ENCODE data around the gene PCBD2. TPM values are rescaled to one million over a fixed set of nuclear protein-coding genes. Genes with fewer than 3 reads are reported as not detected.

PCBD2 gene
- total and polyA plus RNA-seq, 2 of the 4 experiments (the other 2 are of a cell fraction) = 2.2 to 2.7 TPM

- ATAC-seq (ENCODE audit: low read depth) (no peak), DNase-seq (peak; percentile 48)
- H3K4me2 ChIP-seq (ENCODE audit: low read depth, low read length) = no peak overlapping the region
- peaks cover 6 to 15% of the 10 kb centered on the region in 2 experiments; a peak in 3 of 4 replicates for H3K79me1 ChIP-seq (ENCODE audit: low read depth in 1 of 2, low read length in 2 of 2)
- H3K9ac ChIP-seq (ENCODE audit: low read depth, low read length) = no peak overlapping the region
- no peak overlapping the region for H4K5ac ChIP-seq (ENCODE audit: low read depth, low read length)
- no peak overlapping the region for H2BK120ac ChIP-seq (ENCODE audit: low read depth, low read length)
- H2AFZ ChIP-seq (replicated peaks; ENCODE audit: low read length, poor library complexity) = no peak overlapping the region
- H2BK15ac ChIP-seq (ENCODE audit: low read depth, low read length) = no peak overlapping the region
- ChIA-PET CTCF (no interaction called here), POLR2A (ENCODE audit: unreplicated experiment) (no interaction called here)
- no peaks in the 10 kb centered on the region for H3K9me1 ChIP-seq (ENCODE audit: insufficient read depth, low read length)
- no peak overlapping the region for H3K23ac ChIP-seq (ENCODE audit: low read depth, low read length)
- H3K27ac ChIP-seq (ENCODE audit: insufficient read depth, low read length) = no peak overlapping the region
- H2BK5ac ChIP-seq (ENCODE audit: low read depth, low read length, poor library complexity, severe bottlenecking) = no peak overlapping the region
- no peak overlapping the region for H2AK5ac ChIP-seq (ENCODE audit: low read depth, low read length)
- WGBS, 2 experiments (ENCODE audit: extremely low coverage in 2 of 2, insufficient read length in 1 of 2) = 83% methylated on average over 4 of the region's 10 CpGs; no CpG with 5 or more reads in 1 of the 2 experiments
- H4K20me1 ChIP-seq (ENCODE audit: insufficient read depth, low read length) = peaks cover 3% of the 10 kb centered on the region; the same call in 1 of the 2 replicates
- H2BK20ac ChIP-seq (ENCODE audit: low read depth, low read length) = no peak overlapping the region
- no peak overlapping the region for H3K4ac ChIP-seq (ENCODE audit: low read depth, low read length)
- in situ Hi-C loops (cut with MboI; ENCODE audit: low sequenced_read_pairs) = no loop called here
- no peak overlapping the region for H3K4me3 ChIP-seq (ENCODE audit: insufficient read depth, low read depth, low read length)
- H4K91ac ChIP-seq (ENCODE audit: insufficient read depth, low read depth, low read length) = no peak overlapping the region
- TF ChIP-seq SMC3 (IDR thresholded peaks at IDR 0.05; ENCODE audit: low read depth, low read length) (no peak), CHD1 (IDR thresholded peaks at IDR 0.05; ENCODE audit: low read depth, low read length) (no peak), RCOR1 (IDR thresholded peaks at IDR 0.05; ENCODE audit: insufficient replicate concordance, low read length) (no peak), USF2 (IDR thresholded peaks at IDR 0.05; ENCODE audit: low read depth, low read length) (no peak), NFE2L2 (IDR thresholded peaks at IDR 0.05; ENCODE audit: low read depth, low read length) (no peak), CEBPB (IDR thresholded peaks at IDR 0.05; ENCODE audit: low read depth, low read length) (no peak), MXI1 (IDR thresholded peaks at IDR 0.05; ENCODE audit: borderline replicate concordance, low read depth, low read length) (no peak), RFX5 (IDR thresholded peaks at IDR 0.05; ENCODE audit: low read depth, low read length) (no peak), BHLHE40 (IDR thresholded peaks at IDR 0.05; ENCODE audit: low read depth, low read length) (no peak), CTCF (conservative IDR thresholded peaks at IDR 0.05; ENCODE audit: low read depth, low read length) (no peak)
- no peaks in the 10 kb centered on the region for H3K4me1 ChIP-seq (ENCODE audit: control insufficient read depth, insufficient read depth, low read length)
- no peaks in the 10 kb centered on the region for H3K27me3 ChIP-seq (ENCODE audit: control insufficient read depth, insufficient read depth, low read length)
- H3K36me3 ChIP-seq (ENCODE audit: control insufficient read depth, insufficient read depth, low read length) = peaks cover 8% of the 10 kb centered on the region
- no peak overlapping the region for H2AK9ac ChIP-seq (replicated peaks; ENCODE audit: low read depth, low read length, poor library complexity)
- H3K18ac ChIP-seq (ENCODE audit: low read depth, low read length) = no peak overlapping the region
- H3K14ac ChIP-seq (replicated peaks; ENCODE audit: low read depth, low read length) = no peak overlapping the region
- dilution Hi-C loops (cut with HindIII; ENCODE audit: low sequenced_read_pairs, unreplicated experiment) = no loop called here
- no TSS peak for BruUV-seq (replicated peaks)
- no peak overlapping the region for H4K8ac ChIP-seq (ENCODE audit: low read depth in 2 of 2, low read length in 2 of 2)
- intact Hi-C loops (cut with micrococcal nuclease) = no loop called here
- no peaks in the 10 kb centered on the region for H3K9me3 ChIP-seq (ENCODE audit: control insufficient read depth, insufficient read depth, low read length)
- no peak overlapping the region for H3K56ac ChIP-seq (ENCODE audit: extremely low read depth, insufficient read depth, low read length)
Observed at GRCh38 chr5:134902071-134902801, 2.7 kb upstream of the PCBD2 start.

All from IMR-90 (cell line).